ENCODE measurements around the gene MMP15.

GRCh38 chr16:58036943-58037342 is 11.4 kb downstream of the MMP15 start:
- TF ChIP-seq CTCF (IDR thresholded peaks at IDR 0.05; ENCODE audit: insufficient read depth, low read depth, low read length), result no peak
- TF ChIP-seq EZH2 (IDR thresholded peaks at IDR 0.05; ENCODE audit: insufficient read depth, low read length), result no peak

All from astrocyte (in vitro differentiated cells and primary cell).